GM12875 (cell line): ENCODE results near the gene C1orf116.

ENCODE experiments used
- H3K4me3 ChIP-seq: one replicate; pipeline ENCODE4 v1.5.1; 2011; ENCODE audit warnings: low read depth, low read length, control low read depth
- CTCF ChIP-seq: IDR thresholded peaks from 2 replicates; pipeline ENCODE4 v1.5.1; 2011; ENCODE audit warnings: low read depth, mild to moderate bottlenecking, control low read depth, inconsistent platforms, low read length, moderate library complexity, borderline replicate concordance; ENCODE audit not compliant: insufficient read depth

C1orf116 gene

GRCh38 chr1:207025146-207025880, 7.2 kb downstream of the C1orf116 start:
- H3K4me3 ChIP-seq = no peak overlapping the region
- no peak for TF ChIP-seq CTCF

- TF ChIP-seq CTCF = no peak
- H3K4me3 ChIP-seq = no peak overlapping the region
These were observed 8.1 kb downstream of the C1orf116 start for GRCh38 chr1:207024202-207025145.

- no peak overlapping the region for H3K4me3 ChIP-seq
- TF ChIP-seq CTCF = no peak
These were observed 9.4 kb downstream of the C1orf116 start for GRCh38 chr1:207022996-207023679.

- TF ChIP-seq CTCF = no peak
These were observed 10.5 kb downstream of the C1orf116 start for GRCh38 chr1:207021876-207022596.

GRCh38 chr1:207021139-207021861, 11.3 kb downstream of the C1orf116 start:
- H3K4me3 ChIP-seq = no peak overlapping the region
- no peak for TF ChIP-seq CTCF

More at GRCh38 chr1:207021876-207022596, 10.5 kb downstream of the C1orf116 start:
- H3K4me3 ChIP-seq = no peak overlapping the region

- H3K4me3 ChIP-seq = no peak overlapping the region
- TF ChIP-seq CTCF = no peak
These were observed 11.8 kb downstream of the C1orf116 start for GRCh38 chr1:207020709-207021107.
